Heart left ventricle (tissue), 13 donors: ENCODE measurements around the gene ABHD16A.

Experiments
- CTCF ChIP-seq, 12 donors: fragments of 200-600 bp; sonication (generic) in 4 of 12; IDR thresholded peaks; one replicate each; pipeline versions ENCODE4 v1.5.0 to v1.8.0; 2018 to 2022; ENCODE audit warnings: antibody characterized with exemption in 12 of 12, mild to moderate bottlenecking in 5 of 12
- POLR2A ChIP-seq, 2 donors: fragments of 450-650 bp; IDR thresholded peaks; one replicate each; pipeline ENCODE4 v1.6.1; 2017; ENCODE audit warnings: antibody characterized with exemption in 2 of 2, mild to moderate bottlenecking in 2 of 2, moderate library complexity in 2 of 2
- donor health status: ischemic (EF 13 %, LVEDD 7.1; RV severe dilation, severe dysfunction).
- donor health status: DM: no; HTN: yes; CAD: no.
- donor health status: DM: no; HTN: no; CAD: no.
- donor health status: ischemic (EF 25% LVEDD 6.9; RV normal size, moderate dysfunction).
- donor health status: ischemic (EF 25% LVEDD 5.7; RV mildly dilated, moderate dysfunction).
- donor health status: ischemic (EF 35%, LVEDD 5.7; RV mildly dilated, moderate dysfunction).
- donor health status: nonischemic (EF 11% LVEDD 7.7; RV severe dilation, severe dysfunction).
- donor health status: DM: yes; HTN: yes; CAD: no.
- donor health status: PGD.
- donor health status: ischemic (EF 29% LVEDD 5.4; RV normal size, mild dysfunction).
- donor health status: nonischemic (EF 23%, LVEDD 6.1; RV moderate dilation, normal function).

GRCh38 chr6:31690231-31691077 is 12.7 kb downstream of the ABHD16A start:
- TF ChIP-seq CTCF (IDR thresholded peaks at IDR 0.05): no peak
- TF ChIP-seq POLR2A (IDR thresholded peaks at IDR 0.05): no peak
